Measurements from ENCODE around the gene ABCB8. TPM values are rescaled to one million over a fixed set of nuclear protein-coding genes. Genes with fewer than 3 reads are reported as not detected.
A peak's percentile ranks its signal among the peaks of the same experiment; 100 is the strongest.

Gene ABCB8
- total and polyA plus RNA-seq, 9 of the 15 experiments (the other 6 are each of a cell fraction or from before 2014, with no cell fraction given) = 7.6 to 106 (median 36.3) TPM

DNA sequence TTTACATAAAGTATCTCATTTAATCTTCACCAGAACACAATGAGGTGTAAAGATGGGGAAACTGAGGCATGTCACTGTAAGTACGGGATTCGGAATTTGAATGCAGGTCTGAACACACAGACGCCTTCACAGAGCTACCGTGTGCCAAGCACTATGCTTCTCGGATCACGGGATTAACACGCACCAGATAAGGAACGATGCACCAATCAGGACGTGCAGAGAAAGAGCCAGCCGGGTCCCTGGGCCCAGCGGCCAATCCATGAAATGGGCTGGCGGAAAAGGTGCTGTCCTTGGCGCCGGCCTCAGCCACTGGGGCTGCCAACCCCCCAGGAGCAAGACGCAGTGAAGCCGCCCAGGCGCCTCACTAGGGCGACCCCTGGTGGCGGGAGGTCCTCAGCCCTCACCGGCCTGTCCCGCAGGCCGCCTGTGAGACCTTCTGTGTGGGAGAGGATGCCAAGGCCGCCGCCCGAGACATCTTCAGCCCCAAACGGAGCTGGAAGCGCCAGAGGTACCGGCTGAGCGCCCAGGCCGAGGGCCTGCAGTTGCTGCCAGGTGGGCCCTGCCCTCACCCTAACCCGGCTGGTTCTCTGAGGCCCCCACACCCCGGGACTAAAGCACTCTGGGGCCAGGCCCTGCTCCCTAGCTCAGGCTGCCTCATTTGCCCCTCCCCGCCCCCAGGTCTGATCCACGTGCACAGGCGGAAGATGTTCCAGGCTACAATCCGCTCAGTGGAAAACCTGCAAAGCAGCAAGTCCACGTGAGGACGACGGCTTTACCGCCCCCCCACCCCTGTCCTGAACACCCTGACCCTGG, 19.5 kb upstream of the ABCB8 start (continued):
- TF ChIP-seq, protein P1, sequence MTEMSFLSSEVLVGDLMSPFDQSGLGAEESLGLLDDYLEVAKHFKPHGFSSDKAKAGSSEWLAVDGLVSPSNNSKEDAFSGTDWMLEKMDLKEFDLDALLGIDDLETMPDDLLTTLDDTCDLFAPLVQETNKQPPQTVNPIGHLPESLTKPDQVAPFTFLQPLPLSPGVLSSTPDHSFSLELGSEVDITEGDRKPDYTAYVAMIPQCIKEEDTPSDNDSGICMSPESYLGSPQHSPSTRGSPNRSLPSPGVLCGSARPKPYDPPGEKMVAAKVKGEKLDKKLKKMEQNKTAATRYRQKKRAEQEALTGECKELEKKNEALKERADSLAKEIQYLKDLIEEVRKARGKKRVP (CRISPR knock-in tag; IDR thresholded peaks at IDR 0.05) = no peak
- TF ChIP-seq ZNF263 (CRISPR knock-in tag; IDR thresholded peaks at IDR 0.05; ENCODE audit: borderline replicate concordance) (no peak; the same call in 1 of the 2 replicates), ZNF124 (CRISPR knock-in tag; IDR thresholded peaks at IDR 0.05) (no peak), MEF2A (IDR thresholded peaks at IDR 0.05; ENCODE audit: control insufficient read depth, low read depth, low read length) (0 out of 2 replicates have a peak, but pooled peaks have one; percentile 53), CBFA2T2 (conservative IDR thresholded peaks at IDR 0.05) (no peak), NFXL1 (CRISPR knock-in tag; IDR thresholded peaks at IDR 0.05) (peak; percentile 64; the same call in 1 of the 2 replicates), ZNF121 (CRISPR knock-in tag; conservative IDR thresholded peaks at IDR 0.05) (peak; percentile 4; the same call in 1 of the 2 replicates), SREBF1 (IDR thresholded peaks at IDR 0.05; ENCODE audit: borderline replicate concordance, low read depth, low read length) (no peak), ZNF197 (CRISPR knock-in tag; IDR thresholded peaks at IDR 0.05; ENCODE audit: low read depth) (peak; percentile 69; the same call in 1 of the 2 replicates), CHD1 (IDR thresholded peaks at IDR 0.05; ENCODE audit: low read length) (peak; percentile 83), GTF2A2 (tag; IDR thresholded peaks at IDR 0.05) (no peak), POLR2B (IDR thresholded peaks at IDR 0.05; ENCODE audit: low read depth, partially characterized antibody) (peak; percentile 79), MEIS2 (IDR thresholded peaks at IDR 0.05; ENCODE audit: partially characterized antibody) (peak; percentile 18), YY1 (IDR thresholded peaks at IDR 0.05; ENCODE audit: borderline replicate concordance in 1 of 3, control insufficient read depth in 1 of 3, extremely low read depth in 1 of 3, insufficient read depth in 3 of 3, insufficient read length in 1 of 3, insufficient replicate concordance in 2 of 3, low read depth in 1 of 3, low read length in 2 of 3) (peak in 2 of 3 experiments; percentile 83 to 86), ZNF586 (CRISPR knock-in tag; conservative IDR thresholded peaks at IDR 0.05) (no peak)
- TF ChIP-seq, protein P2, sequence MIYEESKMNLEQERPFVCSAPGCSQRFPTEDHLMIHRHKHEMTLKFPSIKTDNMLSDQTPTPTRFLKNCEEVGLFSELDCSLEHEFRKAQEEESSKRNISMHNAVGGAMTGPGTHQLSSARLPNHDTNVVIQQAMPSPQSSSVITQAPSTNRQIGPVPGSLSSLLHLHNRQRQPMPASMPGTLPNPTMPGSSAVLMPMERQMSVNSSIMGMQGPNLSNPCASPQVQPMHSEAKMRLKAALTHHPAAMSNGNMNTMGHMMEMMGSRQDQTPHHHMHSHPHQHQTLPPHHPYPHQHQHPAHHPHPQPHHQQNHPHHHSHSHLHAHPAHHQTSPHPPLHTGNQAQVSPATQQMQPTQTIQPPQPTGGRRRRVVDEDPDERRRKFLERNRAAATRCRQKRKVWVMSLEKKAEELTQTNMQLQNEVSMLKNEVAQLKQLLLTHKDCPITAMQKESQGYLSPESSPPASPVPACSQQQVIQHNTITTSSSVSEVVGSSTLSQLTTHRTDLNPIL (CRISPR knock-in tag; IDR thresholded peaks at IDR 0.05) = no peak
- TF ChIP-seq, protein P3, sequence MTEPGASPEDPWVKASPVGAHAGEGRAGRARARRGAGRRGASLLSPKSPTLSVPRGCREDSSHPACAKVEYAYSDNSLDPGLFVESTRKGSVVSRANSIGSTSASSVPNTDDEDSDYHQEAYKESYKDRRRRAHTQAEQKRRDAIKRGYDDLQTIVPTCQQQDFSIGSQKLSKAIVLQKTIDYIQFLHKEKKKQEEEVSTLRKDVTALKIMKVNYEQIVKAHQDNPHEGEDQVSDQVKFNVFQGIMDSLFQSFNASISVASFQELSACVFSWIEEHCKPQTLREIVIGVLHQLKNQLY (CRISPR knock-in tag; conservative IDR thresholded peaks at IDR 0.05) = no peak
- TF ChIP-seq, protein P4, sequence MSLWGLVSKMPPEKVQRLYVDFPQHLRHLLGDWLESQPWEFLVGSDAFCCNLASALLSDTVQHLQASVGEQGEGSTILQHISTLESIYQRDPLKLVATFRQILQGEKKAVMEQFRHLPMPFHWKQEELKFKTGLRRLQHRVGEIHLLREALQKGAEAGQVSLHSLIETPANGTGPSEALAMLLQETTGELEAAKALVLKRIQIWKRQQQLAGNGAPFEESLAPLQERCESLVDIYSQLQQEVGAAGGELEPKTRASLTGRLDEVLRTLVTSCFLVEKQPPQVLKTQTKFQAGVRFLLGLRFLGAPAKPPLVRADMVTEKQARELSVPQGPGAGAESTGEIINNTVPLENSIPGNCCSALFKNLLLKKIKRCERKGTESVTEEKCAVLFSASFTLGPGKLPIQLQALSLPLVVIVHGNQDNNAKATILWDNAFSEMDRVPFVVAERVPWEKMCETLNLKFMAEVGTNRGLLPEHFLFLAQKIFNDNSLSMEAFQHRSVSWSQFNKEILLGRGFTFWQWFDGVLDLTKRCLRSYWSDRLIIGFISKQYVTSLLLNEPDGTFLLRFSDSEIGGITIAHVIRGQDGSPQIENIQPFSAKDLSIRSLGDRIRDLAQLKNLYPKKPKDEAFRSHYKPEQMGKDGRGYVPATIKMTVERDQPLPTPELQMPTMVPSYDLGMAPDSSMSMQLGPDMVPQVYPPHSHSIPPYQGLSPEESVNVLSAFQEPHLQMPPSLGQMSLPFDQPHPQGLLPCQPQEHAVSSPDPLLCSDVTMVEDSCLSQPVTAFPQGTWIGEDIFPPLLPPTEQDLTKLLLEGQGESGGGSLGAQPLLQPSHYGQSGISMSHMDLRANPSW (CRISPR knock-in tag; IDR thresholded peaks at IDR 0.05) = peak; percentile 94; the same call in 1 of the 2 replicates
- TF ChIP-seq, protein P5, sequence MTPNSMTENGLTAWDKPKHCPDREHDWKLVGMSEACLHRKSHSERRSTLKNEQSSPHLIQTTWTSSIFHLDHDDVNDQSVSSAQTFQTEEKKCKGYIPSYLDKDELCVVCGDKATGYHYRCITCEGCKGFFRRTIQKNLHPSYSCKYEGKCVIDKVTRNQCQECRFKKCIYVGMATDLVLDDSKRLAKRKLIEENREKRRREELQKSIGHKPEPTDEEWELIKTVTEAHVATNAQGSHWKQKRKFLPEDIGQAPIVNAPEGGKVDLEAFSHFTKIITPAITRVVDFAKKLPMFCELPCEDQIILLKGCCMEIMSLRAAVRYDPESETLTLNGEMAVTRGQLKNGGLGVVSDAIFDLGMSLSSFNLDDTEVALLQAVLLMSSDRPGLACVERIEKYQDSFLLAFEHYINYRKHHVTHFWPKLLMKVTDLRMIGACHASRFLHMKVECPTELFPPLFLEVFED (CRISPR knock-in tag; conservative IDR thresholded peaks at IDR 0.05) = 0 out of 2 replicates have a peak, but pooled peaks have one; percentile 7

Measured in K562 (cell line).